Measurements from ENCODE around the gene NMBR. TPM values are rescaled to one million over a fixed set of nuclear protein-coding genes. Genes with fewer than 3 reads are reported as not detected.
"Not testable (repeated sequence)": the region's sequence is repeated elsewhere in the genome, so short reads cannot be mapped to it uniquely, and the experiment has no call there.

The NMBR gene
- total RNA-seq, 1 experiment from 2014 or later, result not detected

DNA sequence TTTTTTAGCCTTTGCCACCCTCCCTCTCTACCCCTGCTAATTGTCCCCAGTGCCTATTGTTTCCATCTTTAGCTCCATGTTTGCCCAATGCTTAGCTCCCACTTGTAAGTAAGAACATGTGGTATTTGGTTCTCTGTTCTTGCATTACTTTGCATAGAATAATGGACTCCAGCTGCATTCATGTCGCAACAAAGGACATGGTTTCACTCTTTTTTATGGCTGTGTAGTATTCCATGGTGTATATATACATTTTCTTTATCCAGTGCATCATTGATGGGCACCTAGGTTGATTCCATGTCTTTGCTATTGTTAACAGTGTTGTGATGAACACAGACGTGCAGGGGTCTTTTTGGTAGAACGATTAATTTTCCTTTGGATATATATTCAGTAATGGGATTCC is 118.4 kb downstream of the NMBR start:
- CTCF ChIA-PET, result no interaction called here
- Histone ChIP-seq H3K4me1 (ENCODE audit: insufficient read depth, low read length, poor library complexity, severe bottlenecking) (no peaks in the 10 kb centered on the region), H3K27ac (ENCODE audit: low read depth, low read length, poor library complexity, severe bottlenecking) (no peak overlapping the region), H3K27me3 (replicated peaks; ENCODE audit: insufficient read depth, low read depth, low read length, poor library complexity) (no peaks in the 10 kb centered on the region), H3K36me3 (ENCODE audit: insufficient read depth, low read length, poor library complexity, severe bottlenecking) (no peaks in the 10 kb centered on the region), H3K4me3 (ENCODE audit: low read depth, low read length, poor library complexity, severe bottlenecking) (no peak overlapping the region), H3K9me3 (ENCODE audit: low read depth, low read length, poor library complexity, severe bottlenecking) (no peaks in the 10 kb centered on the region)
- BruUV-seq (replicated peaks), result no TSS peak
- POLR2A ChIA-PET (ENCODE audit: low non-redundant PET), result no interaction called here
- intact Hi-C loops (cut with micrococcal nuclease; ENCODE audit: unreplicated experiment), result no loop called here
- TF ChIP-seq EZH2 (IDR thresholded peaks at IDR 0.05; ENCODE audit: borderline replicate concordance, low read depth, low read length, poor library complexity, severe bottlenecking), result no peak
- TF ChIP-seq, protein P1, sequence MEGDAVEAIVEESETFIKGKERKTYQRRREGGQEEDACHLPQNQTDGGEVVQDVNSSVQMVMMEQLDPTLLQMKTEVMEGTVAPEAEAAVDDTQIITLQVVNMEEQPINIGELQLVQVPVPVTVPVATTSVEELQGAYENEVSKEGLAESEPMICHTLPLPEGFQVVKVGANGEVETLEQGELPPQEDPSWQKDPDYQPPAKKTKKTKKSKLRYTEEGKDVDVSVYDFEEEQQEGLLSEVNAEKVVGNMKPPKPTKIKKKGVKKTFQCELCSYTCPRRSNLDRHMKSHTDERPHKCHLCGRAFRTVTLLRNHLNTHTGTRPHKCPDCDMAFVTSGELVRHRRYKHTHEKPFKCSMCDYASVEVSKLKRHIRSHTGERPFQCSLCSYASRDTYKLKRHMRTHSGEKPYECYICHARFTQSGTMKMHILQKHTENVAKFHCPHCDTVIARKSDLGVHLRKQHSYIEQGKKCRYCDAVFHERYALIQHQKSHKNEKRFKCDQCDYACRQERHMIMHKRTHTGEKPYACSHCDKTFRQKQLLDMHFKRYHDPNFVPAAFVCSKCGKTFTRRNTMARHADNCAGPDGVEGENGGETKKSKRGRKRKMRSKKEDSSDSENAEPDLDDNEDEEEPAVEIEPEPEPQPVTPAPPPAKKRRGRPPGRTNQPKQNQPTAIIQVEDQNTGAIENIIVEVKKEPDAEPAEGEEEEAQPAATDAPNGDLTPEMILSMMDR (conservative IDR thresholded peaks at IDR 0.05; ENCODE audit: low read depth, low read length), result no peak
- no peak for DNase-seq (ENCODE audit: low spot score)

DNA sequence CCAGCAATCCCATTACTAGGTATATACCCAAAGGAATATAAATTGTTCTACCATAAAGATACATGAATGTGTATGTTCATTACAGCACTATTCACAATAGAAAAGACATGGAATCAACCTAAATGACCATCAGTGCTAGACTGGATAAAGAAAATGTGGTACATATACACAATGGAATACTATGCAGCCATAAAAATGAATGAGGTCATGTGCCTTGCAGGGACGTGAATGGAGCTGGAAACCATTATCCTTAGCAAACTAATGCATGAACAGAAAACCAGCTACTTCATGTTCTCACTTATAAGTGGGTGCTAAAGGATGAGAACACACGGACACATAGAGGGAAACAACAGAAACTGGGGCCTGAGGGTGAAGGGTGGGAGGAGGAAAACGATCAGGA is 119.1 kb downstream of the NMBR start:
- CTCF ChIA-PET; POLR2A ChIA-PET (ENCODE audit: low non-redundant PET); H3K36me3 ChIP-seq (ENCODE audit: insufficient read depth, low read length, poor library complexity, severe bottlenecking); DNase-seq (ENCODE audit: low spot score); H3K27ac ChIP-seq (ENCODE audit: low read depth, low read length, poor library complexity, severe bottlenecking); BruUV-seq (replicated peaks); H3K4me3 ChIP-seq (ENCODE audit: low read depth, low read length, poor library complexity, severe bottlenecking); H3K4me1 ChIP-seq (ENCODE audit: insufficient read depth, low read length, poor library complexity, severe bottlenecking); H3K9me3 ChIP-seq (ENCODE audit: low read depth, low read length, poor library complexity, severe bottlenecking); intact Hi-C loops (cut with micrococcal nuclease; ENCODE audit: unreplicated experiment); H3K27me3 ChIP-seq (replicated peaks; ENCODE audit: insufficient read depth, low read depth, low read length, poor library complexity): not testable (repeated sequence)

DNA sequence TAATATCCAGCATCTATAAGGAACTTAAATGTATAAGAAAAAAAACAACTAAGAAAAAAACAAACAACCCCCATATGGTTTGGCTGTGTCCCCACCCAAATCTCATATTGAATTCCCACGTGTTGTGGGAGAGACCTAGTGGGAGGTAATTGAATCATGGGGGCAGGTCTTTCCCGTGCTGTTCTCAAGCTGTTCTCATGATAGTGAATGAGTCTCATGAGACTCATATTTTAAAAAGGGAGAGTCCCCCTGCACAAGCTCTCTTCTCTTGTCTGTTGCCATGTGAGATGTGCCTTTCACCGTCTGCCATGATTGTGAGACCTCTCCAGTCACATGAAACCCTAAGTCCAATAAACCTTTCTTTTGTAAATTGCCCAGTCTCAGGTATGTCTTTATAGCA is 119.8 kb downstream of the NMBR start:
- DNase-seq (ENCODE audit: low spot score), result no peak
- Histone ChIP-seq H3K4me3 (ENCODE audit: low read depth, low read length, poor library complexity, severe bottlenecking) (no peak overlapping the region), H3K36me3 (ENCODE audit: insufficient read depth, low read length, poor library complexity, severe bottlenecking) (no peaks in the 10 kb centered on the region), H3K9me3 (ENCODE audit: low read depth, low read length, poor library complexity, severe bottlenecking) (no peaks in the 10 kb centered on the region), H3K27me3 (replicated peaks; ENCODE audit: insufficient read depth, low read depth, low read length, poor library complexity) (no peaks in the 10 kb centered on the region), H3K4me1 (ENCODE audit: insufficient read depth, low read length, poor library complexity, severe bottlenecking) (peaks cover 4% of the 10 kb centered on the region), H3K27ac (ENCODE audit: low read depth, low read length, poor library complexity, severe bottlenecking) (no peak overlapping the region)
- BruUV-seq (replicated peaks), result no TSS peak
- ChIA-PET POLR2A (ENCODE audit: low non-redundant PET) (no interaction called here), CTCF (no interaction called here)
- no peak for TF ChIP-seq EZH2 (IDR thresholded peaks at IDR 0.05; ENCODE audit: borderline replicate concordance, low read depth, low read length, poor library complexity, severe bottlenecking)
- TF ChIP-seq, protein P1 (conservative IDR thresholded peaks at IDR 0.05; ENCODE audit: low read depth, low read length), result no peak
- intact Hi-C loops (cut with micrococcal nuclease; ENCODE audit: unreplicated experiment), result no loop called here

- H3K27ac ChIP-seq (ENCODE audit: low read depth, low read length, poor library complexity, severe bottlenecking), result no peak overlapping the region
- intact Hi-C loops (cut with micrococcal nuclease; ENCODE audit: unreplicated experiment), result no loop called here
- no peak for DNase-seq (ENCODE audit: low spot score)
- peaks cover 4% of the 10 kb centered on the region for H3K4me1 ChIP-seq (ENCODE audit: insufficient read depth, low read length, poor library complexity, severe bottlenecking)
- H3K4me3 ChIP-seq (ENCODE audit: low read depth, low read length, poor library complexity, severe bottlenecking), result no peak overlapping the region
- ChIA-PET POLR2A (ENCODE audit: low non-redundant PET) (no interaction called here), CTCF (no interaction called here)
- BruUV-seq (replicated peaks), result no TSS peak
- TF ChIP-seq EZH2 (IDR thresholded peaks at IDR 0.05; ENCODE audit: borderline replicate concordance, low read depth, low read length, poor library complexity, severe bottlenecking), result no peak
- TF ChIP-seq, protein P1 (conservative IDR thresholded peaks at IDR 0.05; ENCODE audit: low read depth, low read length), result no peak
- H3K9me3 ChIP-seq (ENCODE audit: low read depth, low read length, poor library complexity, severe bottlenecking), result no peaks in the 10 kb centered on the region
- no peaks in the 10 kb centered on the region for H3K36me3 ChIP-seq (ENCODE audit: insufficient read depth, low read length, poor library complexity, severe bottlenecking)
- no peaks in the 10 kb centered on the region for H3K27me3 ChIP-seq (replicated peaks; ENCODE audit: insufficient read depth, low read depth, low read length, poor library complexity)
These were observed 120.5 kb downstream of the NMBR start for GRCh38 chr6:142026471-142026870.
